ENCODE data around the gene SPECC1. TPM values are rescaled to one million over a fixed set of nuclear protein-coding genes. Genes with fewer than 3 reads are reported as not detected.
"Not testable (repeated sequence)": the region's sequence is repeated elsewhere in the genome, so short reads cannot be mapped to it uniquely, and the experiment has no call there.

SPECC1 gene
- polyA plus RNA-seq, 3 donors = 5.0 to 11.5 (median 8.2) TPM

DNA sequence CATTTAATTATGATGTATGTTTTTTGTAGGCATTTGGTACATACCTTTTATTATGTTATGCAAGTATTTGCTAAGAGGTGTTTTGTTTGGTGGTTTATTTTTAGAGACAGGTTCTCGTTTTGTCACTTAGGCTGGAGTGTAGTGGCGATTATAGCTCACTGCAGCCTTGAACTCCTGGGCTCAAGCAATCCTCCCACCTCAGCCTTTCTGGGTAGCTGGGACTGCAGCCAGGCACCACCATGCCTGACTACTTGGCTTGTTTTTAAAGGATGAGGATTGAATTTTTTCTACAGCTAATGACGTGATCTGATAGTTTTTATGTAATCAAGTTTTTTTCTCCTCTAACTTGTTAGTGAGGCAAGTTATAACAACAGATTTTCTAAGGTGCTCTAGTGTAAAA lies 199.6 kb downstream of the SPECC1 start:
- WGBS, 3 donors = 61 to 87% (median 79%) methylated on average over 3 of the region's 3 CpGs
- H3K27ac ChIP-seq (ENCODE audit: low read depth, low read length) = no peak overlapping the region

DNA sequence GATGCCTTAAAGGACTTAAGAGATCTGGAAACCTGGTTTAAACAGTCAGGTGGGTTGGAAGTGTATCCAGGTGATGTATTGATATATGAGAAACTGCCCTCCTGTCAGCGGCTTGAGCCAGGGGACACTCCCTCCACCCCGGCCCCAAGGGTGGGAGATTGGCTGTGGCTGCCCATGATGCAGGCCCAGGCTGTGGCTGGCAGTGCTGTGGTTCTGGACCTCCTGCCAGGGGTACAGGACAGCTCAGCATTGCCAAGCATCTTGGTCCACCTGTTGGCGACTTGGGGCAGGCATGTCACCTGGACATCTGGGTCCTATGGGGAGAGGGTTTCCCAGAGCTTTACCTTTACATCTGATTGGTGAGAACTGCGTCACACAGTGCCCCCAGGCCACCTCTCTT lies 201.0 kb downstream of the SPECC1 start:
- WGBS, 3 donors = 95 to 99% (median 96%) methylated on average over 4 of the region's 4 CpGs
- no peak overlapping the region for H3K27ac ChIP-seq (ENCODE audit: low read depth, low read length)

DNA sequence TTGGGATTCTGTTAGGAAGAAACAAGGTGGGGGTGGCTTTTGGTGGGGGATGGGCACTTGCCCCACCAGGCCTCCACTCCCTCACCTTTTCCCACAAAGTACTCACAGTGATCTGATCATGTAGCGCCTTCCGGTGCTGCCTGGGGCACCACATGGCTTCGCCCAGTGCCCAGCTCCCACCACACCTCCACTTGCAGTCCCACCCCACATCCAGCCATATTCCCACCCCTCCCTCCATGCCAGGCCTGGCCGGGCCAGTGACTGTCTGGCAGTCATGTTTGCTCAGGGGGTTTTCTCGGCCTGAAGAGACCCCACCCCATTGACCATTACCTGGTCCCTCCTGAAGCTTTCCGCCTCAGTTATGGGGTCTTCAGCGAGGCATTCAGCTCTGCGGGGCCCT lies 201.5 kb downstream of the SPECC1 start:
- H3K27ac ChIP-seq (ENCODE audit: low read depth, low read length) = no peak overlapping the region
- 89 to 97% (median 91%) methylated on average over 8 of the region's 8 CpGs for WGBS, 3 donors

DNA sequence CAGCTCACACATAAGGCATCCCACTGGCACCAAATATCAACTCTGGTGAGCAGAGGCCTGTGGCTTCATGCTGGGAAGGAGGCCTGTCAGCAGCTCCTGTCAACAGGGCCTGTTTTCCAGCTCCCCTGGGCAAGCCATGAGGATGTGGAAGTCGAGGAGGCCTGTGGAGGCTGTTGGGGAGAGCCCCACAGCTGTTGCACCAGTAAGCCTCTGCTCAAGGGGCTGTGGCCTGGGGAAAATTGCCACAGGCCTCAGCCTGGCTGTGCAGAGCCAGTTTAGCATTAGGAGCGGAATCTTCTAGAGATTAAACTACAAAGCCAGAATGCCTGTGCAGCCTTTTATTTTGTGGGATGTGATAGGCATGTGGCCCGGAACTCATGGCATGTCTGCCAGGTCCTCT lies 202.1 kb downstream of the SPECC1 start:
- H3K27ac ChIP-seq (ENCODE audit: low read depth, low read length) = no peak overlapping the region
- 91 to 94% (median 92%) methylated on average over 3 of the region's 3 CpGs for WGBS, 3 donors

DNA sequence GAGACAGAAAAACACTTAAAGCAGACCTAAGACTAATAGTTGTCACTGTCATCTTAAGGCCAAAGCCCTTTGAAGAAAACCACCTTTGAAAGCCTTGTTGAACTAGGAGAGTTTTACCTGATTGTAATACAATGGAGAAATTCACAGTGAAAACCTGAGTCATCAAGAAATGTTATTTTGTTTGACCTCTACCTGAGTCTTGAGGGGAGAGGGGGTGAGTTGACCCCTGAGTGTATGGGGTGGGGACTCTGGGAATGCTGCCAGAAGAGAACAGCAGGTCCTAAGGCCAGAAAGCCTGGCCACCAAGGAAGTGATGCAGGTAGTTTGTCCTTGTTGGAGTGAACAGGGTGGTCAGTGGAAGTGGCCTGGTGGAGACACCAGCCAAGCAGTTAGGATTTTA lies 204.3 kb downstream of the SPECC1 start:
- H3K27ac ChIP-seq (ENCODE audit: low read depth, low read length) = no peak overlapping the region

DNA sequence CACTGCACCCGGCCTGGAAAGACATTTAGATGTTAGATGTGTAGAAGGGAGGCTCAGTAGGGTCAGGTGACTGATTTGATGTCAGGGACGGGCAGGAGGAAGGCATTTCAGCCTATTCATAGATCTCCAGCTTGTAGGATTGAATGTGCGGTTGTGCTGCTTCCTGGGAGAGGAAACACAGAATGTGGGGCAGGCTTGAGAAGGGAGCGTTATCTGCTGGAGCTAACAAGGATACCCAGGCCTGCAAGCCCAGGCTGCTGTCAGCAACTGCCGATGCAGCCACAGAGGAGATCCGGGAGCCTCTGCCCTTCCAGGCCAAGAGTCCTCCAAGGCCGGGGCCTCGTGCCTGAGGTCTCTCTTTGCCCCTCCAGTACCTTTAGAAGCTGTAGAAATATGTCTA lies 205.6 kb downstream of the SPECC1 start:
- WGBS, 3 donors = 85 to 95% (median 86%) methylated on average over 8 of the region's 8 CpGs
- no peak overlapping the region for H3K27ac ChIP-seq (ENCODE audit: low read depth, low read length)

DNA sequence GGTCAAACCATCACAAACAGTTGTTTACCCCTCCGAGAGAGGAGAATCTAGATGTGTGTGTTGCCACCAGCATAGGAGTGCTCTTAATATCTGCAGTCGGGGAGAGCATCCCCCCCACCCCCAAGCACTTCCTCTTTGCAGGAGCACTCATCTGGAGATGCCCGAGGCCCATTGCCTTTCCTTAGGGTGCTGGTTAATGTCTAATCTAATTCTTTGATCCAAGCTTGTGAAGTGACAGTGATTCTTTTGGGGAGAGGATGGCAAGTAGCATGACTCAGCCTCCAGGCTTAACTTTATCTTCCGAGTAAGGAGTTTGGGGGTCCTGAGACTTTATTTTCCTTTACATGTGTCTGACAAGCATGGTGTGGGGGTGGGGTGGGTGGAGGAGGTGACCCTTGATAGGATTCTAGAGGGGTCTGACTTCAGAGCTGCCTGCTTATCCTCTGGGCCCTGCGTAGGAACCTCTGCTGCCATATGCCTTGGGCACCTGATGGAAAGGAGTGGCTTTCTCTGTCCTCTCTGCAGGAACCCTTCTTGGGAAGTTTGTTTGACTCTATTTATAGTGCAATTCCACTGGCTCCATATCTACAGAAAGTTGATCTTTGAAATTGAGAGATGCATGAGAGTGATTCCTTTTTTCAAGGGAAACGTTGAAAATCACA lies 207.1 kb downstream of the SPECC1 start:
- no peak overlapping the region for H3K27ac ChIP-seq (ENCODE audit: low read depth, low read length)
- WGBS, 3 donors = 69 to 79% (median 76%) methylated on average over 6 of the region's 6 CpGs

DNA sequence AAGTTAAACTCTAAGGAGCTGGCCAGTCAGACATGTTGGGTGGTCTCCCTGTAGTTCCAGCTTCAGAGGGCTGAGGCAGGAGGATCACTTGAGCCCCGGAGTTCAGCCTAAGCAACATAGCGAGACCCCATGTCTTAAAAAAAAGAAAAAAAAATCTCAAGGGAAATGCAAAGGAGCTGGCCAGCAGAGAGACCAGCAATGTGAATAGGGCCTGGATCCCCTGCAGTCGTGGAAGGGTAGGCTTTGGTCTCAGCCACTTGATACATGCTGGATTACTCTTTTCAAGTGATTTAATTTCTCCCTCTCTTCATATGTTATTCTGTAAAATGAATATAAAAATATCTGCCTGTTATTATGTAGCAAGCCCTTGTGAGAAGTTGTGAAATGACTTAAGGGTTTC lies 207.7 kb downstream of the SPECC1 start:
- WGBS, 3 donors = 74 to 84% (median 75%) methylated on average over 3 of the region's 3 CpGs
- no peak overlapping the region for H3K27ac ChIP-seq (ENCODE audit: low read depth, low read length)

DNA sequence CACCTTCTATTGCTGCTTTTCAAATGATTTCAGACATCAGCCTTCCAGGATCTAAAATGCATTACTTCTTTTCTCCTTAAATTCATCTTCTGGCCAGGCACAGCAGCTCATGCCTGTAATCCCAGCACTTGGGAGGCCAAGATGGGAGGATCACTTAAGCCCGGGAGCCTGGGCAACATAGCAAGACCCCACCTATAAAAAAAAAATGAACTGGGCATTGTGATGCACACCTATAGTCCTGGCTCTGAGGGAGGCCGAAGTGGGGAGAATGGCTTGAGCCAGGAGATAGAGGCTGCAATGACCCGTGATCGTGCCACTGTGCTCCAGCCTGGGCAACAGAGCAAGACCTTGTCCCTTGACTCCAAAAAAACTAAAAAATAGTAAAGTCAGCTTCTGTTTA lies 208.5 kb downstream of the SPECC1 start:
- 94 to 95% (median 95%) methylated on average over 4 of the region's 4 CpGs for WGBS, 3 donors
- no peak overlapping the region for H3K27ac ChIP-seq (ENCODE audit: low read depth, low read length)

DNA sequence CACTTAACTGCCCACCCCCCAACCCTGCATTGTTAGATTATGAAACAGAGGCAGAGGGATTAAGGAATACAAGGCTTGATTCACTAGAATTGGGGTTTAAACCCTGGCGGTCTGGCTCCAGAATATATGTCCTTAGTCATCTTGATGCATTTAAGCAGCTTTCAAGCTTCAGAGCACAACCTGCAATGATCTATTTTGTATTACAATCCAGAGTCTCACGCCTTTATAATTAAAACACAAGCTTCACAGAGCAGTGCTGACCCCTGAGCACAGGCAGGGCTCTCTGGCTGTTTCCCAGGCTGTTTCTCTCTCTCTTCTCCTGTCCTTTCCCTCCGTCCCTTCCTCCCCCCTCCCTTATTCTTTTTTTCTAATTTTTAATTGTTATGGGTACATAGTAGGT lies 209.1 kb downstream of the SPECC1 start:
- 81 to 92% (median 86%) methylated on average over 3 of the region's 3 CpGs for WGBS, 3 donors
- H3K27ac ChIP-seq (ENCODE audit: low read depth, low read length) = no peak overlapping the region

DNA sequence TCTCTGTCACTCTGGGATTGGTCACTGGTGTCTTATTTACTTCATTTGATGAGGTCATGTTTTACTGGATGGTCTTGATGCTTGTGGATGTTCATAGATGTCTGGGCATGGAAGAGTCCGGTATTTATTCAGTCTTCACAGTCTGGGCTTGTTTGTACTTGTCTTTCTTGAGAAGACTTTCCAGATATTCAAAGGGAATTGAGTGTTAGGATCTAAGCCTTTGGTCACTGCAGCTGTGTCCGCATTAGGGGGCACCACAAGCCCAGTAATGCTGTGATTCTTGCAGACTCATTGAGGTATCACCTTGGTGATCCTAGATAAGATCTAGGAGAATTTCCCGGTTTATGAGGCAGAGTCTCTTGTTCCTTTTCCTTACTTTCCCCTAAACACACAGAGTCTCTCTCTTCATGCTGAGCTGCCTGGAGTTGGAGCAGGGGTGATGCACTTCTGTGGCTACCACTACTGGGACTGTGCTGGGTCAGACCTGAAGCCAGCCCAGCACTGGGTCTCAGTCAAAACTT lies 214.7 kb downstream of the SPECC1 start:
- H3K27ac ChIP-seq (ENCODE audit: low read depth, low read length) = no peak overlapping the region
- 71 to 83% (median 82%) methylated on average over 3 of the region's 3 CpGs for WGBS, 3 donors

DNA sequence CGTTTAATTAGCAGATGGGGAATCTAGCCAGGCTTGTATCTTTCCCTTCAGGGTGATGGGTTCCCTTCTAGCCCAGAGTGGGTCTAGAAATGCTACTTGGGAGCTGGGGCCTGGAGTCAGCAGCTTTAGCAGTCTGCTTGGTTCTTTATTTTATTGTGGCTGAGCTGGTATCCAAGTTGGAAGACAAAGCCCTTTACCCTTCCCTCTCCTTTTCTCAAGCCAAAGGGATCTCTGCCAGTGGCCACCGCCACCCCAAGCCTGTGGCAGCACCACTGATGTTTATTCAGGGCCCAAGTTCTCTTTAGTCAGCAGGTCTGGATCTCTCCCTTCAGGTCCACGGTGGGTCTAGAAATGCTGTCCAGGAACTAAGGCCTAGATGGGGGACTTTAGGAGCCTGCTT lies 215.2 kb downstream of the SPECC1 start:
- 65 to 75% (median 67%) methylated on average over 3 of the region's 3 CpGs for WGBS, 3 donors

DNA sequence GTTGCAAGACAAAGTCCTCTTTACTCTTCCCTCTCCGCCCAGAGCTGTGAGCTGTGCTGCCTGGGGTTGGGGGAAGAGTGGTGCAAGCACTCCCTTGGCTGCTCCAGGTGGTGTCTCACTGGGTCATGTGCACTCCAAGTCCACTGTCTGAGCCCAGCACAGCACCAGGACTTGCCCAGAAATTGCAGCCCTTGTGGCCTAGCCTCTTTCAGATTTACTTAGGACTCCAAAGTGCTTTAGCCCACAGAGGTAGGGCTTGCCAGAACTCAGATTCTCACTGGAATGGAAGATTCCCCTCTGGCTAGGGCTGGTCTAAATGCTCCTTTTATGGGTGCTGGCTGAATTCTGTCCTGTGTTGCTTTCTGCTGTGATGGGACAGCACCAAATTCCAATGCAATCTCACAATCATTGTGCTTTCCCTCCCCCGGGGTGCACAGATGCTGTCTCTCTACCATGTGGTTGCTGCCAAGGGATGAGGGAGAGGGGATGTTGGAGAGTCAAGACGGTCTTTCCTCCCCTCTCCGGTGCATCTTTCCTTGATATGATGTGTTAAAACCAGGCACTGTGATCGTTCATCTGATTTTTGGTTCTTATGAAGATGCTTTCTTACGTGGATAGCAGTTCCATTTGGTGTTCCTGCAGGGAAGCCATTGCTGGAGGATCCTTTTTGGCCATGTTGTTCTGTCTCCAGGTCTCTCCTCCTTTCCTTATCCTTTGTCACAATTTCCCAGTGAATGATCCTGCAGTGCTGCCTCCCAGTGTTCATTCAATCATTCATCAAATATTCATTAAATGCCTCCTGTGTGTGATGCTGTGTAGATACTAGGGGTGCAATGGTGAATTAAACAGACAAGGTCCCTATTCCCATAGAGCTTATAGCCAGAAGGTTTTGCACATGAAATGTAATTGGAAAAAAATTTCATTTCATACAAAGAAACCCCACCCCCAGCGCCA lies 216.3 kb downstream of the SPECC1 start:
- H3K27ac ChIP-seq (ENCODE audit: low read depth, low read length) = no peak overlapping the region
- 78 to 84% (median 84%) methylated on average over 7 of the region's 7 CpGs for WGBS, 3 donors

More for the DNA sequence above, 215.2 kb downstream of the SPECC1 start:
- H3K27ac ChIP-seq (ENCODE audit: low read depth, low read length) = no peak overlapping the region

DNA sequence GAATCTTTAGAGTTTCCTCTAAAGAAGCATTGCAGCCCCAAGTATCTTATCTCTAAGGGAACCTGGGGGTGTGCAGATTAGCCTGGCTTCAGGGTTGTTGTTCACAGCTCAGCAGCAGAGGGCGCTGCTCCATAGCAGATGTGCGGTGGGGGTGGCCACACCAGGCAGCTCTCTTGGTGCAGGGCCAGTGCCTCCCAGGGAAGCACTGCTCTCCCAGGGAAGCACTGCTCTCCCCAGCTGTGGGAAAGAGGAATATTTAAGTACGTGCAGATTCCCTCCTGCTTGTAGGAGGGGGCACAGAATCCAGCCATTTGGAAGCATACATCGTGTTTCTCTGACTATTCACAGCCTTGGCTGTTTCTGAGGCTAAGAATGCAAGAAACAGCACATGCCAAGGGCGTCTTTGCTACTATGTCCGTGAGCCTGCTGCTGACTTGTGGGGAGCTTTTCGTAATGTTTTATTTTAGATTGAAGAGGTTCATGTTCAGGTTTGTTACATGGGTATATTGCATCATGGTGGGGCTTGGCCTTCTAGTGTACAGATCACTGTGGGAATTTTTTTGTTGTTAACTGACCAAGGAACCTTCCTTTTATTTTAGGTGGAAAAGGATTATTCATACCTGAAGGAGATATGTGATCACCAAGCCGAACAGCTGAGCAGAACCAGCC lies 217.8 kb downstream of the SPECC1 start:
- no peak overlapping the region for H3K27ac ChIP-seq (ENCODE audit: low read depth, low read length)
- 40 to 44% (median 41%) methylated on average over 8 of the region's 8 CpGs for WGBS, 3 donors

DNA sequence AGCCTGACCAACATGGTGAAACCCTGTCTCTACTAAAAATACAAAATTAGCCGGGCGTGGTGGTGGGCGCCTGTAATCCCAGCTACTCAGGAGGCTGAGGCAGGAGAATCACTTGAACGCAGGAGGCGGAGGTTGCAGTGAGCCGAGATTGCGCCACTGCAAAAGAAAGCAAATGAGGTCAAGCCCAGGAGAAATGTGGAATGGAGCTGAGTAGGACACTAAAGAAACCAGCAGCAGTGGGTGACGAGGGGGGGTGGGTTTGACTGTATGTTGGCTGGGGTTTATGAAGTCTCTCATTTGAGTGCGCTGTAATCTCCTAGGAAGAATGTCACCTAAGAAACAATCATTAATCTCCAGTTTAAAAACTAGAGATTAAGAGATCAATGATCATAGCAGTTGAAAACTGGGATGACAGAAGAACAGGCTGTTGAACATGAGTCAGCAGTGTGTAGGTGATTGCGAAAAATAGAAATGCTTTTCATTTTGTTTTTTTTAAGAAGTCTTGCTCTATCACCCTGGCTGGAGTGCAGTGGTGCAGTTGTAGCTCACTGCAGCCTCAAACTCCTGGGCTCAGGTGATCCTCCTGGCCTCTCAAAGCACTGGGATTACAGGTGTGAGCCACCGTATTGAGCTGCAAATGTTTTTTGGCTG lies 218.7 kb downstream of the SPECC1 start:
- WGBS, 3 donors = 88 to 95% (median 94%) methylated on average over 11 of the region's 11 CpGs
- H3K27ac ChIP-seq (ENCODE audit: low read depth, low read length) = not testable (repeated sequence)

DNA sequence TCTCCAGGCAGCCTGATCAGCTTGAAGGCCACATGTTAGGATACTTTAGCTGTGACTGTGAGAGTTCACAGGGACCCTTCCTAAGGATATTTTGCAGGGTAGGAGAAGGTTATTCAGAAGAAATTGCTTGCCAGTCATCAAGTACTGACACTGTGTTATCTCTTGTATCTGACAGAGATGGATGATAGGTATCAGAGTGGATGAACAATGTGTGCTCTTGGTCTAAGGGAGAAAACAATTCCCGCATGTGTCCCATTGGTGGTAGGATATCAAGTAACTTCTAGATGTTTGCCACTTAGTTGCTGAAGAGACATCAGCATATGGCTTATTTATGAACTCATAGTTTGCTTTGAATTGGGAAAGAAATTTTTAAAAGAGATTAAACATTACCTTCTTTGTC lies 219.3 kb downstream of the SPECC1 start:
- H3K27ac ChIP-seq (ENCODE audit: low read depth, low read length) = no peak overlapping the region

DNA sequence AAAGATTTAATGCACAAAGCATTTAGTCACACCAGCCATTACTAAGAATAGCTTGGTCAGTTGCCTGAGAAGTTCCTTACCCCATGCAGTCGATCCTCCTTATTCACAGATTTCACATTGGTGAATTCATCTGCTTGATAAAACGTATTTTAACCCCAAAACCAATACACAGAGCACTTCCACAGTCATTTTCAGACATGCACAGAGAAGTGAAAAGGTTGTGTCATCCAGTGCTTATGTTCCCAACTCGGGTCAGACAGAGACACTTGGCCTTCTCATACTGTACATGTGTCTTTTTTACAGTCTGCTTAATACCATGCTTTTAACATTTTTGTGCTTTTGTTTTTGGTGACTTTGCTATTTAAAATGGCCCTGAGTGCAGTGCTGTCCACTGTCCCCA lies 219.7 kb downstream of the SPECC1 start:
- H3K27ac ChIP-seq (ENCODE audit: low read depth, low read length) = no peak overlapping the region

More for the DNA sequence above, 219.3 kb downstream of the SPECC1 start:
- 94 to 96% (median 96%) methylated on average over 1 of the region's 1 CpG for WGBS, 3 donors

DNA sequence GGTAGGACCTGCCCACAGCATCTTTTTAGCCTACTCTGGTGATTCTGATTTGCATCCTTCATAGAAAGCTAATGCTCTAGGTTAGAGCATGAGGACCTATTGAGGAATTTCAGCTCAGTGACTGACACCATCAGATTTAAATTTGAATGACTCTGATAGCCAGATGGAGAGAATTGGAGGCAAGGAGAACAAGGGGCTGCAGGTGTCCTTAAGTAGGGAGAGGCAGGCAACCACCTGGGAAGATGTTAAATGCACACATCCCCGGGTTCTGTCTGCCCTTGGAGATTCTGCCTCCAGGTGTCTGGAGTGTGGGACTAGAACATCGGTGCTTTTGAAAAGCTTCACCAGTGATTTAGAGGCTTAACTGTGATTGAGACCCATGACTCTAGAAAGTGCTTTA lies 221.8 kb downstream of the SPECC1 start:
- WGBS, 3 donors = 84 to 99% (median 89%) methylated on average over 2 of the region's 2 CpGs

More for the DNA sequence above, 219.7 kb downstream of the SPECC1 start:
- WGBS, 3 donors = 72 to 86% (median 73%) methylated on average over 3 of the region's 3 CpGs

More for the DNA sequence above, 221.8 kb downstream of the SPECC1 start:
- H3K27ac ChIP-seq (ENCODE audit: low read depth, low read length) = no peak overlapping the region

All from adipose tissue (tissue), 3 donors.